Renal cortex interstitium (tissue), 11 donors: Measurements from ENCODE around the gene ASPG. TPM values are rescaled to one million over a fixed set of nuclear protein-coding genes. Genes with fewer than 3 reads are reported as not detected.

Experiments used
- DNase-seq, 11 donors: peaks; one replicate each; pipeline ENCODE4 v3.0.0-alpha.2; 2013; ENCODE audit warnings: low read depth in 9 of 11, low spot score in 4 of 11; ENCODE audit errors: extremely low read depth in 1 of 11
- polyA plus RNA-seq, 3 donors: library from polyadenylated mRNA; unstranded; fragments of 120-200 nt; gene quantifications; one replicate each; pipeline ENCODE4 v1.2.1, GENCODE V29; 2013; ENCODE audit not compliant: insufficient read length in 3 of 3

Gene ASPG
- polyA plus RNA-seq, 3 donors: 10.1 to 17.3 (median 13.1) TPM

GRCh38 chr14:104111301-104112112, 26.0 kb downstream of the ASPG start:
- no peak for DNase-seq

DNA sequence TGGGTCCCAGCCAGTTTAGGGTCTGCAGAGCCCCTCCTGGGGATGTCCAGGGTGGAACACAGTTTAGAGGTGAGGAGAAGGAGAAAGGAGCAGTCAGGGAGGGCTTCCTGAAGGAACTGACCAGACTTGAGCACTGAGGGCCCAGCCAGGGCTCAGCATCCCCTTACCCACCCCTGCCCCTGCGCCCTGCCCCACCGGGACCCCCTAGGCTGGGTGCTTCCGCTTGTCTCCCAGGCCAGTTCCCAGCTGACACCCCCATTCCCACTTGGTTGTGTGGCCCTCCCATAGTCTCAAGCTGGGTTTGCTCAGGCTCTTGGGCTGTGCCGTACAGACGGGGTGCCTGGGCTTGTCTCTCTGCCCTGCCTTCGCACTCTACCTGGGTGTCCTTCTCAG, 26.6 kb downstream of the ASPG start:
- no peak for DNase-seq

GRCh38 chr14:104112609-104113571, 27.4 kb downstream of the ASPG start:
- DNase-seq: no peak

DNA sequence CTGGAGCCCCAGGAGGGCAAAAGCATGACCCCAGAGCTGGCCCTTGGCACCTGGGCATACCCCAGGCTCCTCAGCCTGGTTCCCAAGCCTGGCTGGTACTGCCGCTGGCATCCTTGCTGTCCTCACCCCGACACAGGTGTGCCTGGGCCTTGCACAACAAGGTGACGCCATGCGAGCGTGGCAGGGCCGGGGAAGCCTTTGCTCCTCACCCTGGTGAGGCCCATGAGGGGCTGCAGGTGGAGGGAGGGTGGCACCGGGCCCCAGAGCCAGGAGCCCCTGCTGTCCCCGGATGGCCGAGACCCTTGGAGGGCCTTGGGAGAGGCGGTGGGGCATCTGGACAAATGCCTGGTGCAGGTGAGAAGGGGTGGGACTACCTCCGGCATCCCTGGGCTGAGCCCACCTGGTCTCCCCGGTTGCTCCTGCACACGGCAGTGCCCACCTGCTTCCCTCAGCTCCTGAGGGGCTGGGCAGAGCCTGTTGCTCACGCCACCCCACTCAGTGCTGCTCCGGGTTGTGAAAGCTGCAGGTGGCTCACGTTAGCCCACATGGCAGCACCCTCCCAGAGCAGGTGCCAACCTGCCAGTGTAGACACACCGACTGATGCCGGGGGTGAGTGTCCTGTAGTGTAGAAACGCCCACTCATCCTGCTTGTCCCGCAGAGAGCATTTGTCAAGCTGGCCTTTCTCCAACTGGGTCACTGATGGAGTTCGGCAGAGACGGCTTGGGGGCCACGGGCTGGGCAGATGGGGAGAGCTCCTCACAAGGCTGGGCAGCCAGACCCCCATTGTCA, 28.3 kb downstream of the ASPG start:
- DNase-seq: no peak

DNA sequence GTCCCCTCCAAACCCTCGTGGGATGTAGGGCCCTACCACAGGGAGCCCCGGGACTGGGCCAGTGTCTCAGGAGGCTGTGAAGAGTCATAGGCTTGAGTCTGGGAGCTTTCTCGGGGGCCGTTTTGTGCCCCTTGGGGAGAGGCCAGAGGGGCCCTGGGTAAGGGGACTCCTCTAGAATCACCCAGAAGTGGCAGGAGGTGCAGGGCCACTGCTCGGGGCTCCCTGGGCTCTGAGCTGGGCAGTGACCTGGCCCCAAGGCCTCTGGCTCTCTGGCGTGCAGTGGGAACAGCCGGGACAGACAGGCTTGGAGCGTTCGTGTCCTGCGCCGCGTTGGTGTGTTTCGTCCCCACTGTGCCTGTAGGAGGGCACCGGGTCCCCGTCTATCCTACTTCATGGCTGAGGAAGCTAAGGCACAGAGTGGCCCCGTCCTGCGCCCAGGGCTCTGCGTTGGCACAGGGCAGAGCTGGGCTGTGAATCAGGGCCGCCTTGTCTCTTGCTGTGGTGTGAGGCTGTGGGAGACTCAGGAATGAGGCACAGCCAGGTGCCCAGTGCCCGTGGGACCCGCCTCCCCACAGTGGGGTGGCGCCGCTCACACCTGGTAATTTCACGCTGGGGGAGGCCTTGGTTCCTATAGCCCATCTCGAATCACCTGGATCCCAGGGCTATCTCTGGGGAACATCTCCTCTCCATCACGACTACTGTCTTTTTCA, 29.1 kb downstream of the ASPG start:
- DNase-seq: no peak

GRCh38 chr14:104115131-104115600, 29.7 kb downstream of the ASPG start:
- DNase-seq: no peak

- no peak for DNase-seq
Observed at GRCh38 chr14:104115691-104116287, 30.3 kb downstream of the ASPG start.

DNA sequence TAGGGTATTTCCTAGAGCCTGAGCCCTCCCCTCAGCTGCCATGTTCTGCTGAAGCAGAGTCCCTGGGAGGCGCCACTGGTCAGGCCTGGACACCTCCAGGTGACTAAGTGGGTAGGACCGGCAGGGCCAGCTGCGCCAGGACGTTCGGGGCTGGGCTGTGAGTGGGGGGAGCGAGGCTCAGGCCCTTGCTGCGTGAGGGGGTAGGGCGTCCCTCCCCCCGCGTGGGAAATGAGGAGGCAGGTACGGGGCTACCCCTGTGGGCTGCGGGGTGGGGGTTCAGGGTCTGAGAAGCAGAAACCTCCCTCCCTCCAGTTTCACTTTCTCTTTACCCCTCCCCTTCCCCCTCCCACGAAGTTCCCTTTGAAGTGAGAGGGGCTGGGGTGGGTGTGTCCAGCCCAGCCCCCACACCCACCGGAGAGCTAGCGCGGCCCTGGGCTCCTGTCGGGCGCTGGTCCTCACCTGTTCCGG, 30.8 kb downstream of the ASPG start:
- no peak for DNase-seq

- no peak for DNase-seq
Observed at GRCh38 chr14:104116756-104117340, 31.3 kb downstream of the ASPG start.

GRCh38 chr14:104117341-104118005, 32.0 kb downstream of the ASPG start:
- DNase-seq: no peak

- no peak for DNase-seq
Observed at GRCh38 chr14:104118006-104118844, 32.7 kb downstream of the ASPG start.

- DNase-seq: no peak
Observed at GRCh38 chr14:104119119-104119487, 33.6 kb downstream of the ASPG start.

DNA sequence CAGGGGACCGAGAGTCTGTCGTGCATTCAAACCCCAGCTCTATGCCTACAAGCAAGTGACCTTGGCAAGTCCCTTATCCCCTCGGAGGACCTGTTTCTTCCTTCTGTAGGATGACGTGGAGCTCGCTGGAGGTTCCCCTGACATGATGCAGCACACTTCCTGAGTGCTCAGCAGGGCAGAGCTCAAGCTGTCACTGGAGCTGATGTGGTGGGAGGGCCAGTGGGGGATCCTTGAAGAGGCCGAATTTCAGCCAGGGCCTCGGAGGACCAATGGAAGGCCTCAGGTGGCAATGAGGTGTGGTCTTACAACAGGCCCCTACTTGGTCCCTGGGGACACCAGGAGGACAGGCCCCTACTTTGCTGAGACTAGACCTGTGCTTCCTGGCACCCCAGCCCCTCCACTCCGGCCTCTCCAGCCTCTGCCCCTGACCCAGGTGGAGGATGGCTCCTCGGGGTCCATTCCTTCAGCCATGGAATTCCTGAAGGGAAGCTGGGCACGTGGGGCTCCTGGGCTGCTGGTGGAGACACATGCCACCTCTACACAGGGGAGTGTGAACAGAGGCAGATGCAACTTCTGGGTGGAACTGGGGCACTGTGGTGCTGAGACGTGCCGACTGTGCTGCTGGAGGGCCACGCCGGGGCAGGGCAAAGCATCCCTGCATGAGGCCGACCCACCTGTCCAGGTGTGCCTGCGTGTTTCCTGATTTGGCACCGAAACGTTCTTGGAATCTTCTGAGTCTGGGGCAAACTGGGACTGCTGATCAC, 34.2 kb downstream of the ASPG start:
- DNase-seq: no peak

GRCh38 chr14:104120281-104120741, 34.8 kb downstream of the ASPG start:
- DNase-seq: no peak

- DNase-seq: no peak
Observed at GRCh38 chr14:104121142-104121541, 35.6 kb downstream of the ASPG start.

GRCh38 chr14:104123879-104124278, 38.4 kb downstream of the ASPG start:
- DNase-seq: no peak
